ENCODE data around the gene FUT7.

DNA sequence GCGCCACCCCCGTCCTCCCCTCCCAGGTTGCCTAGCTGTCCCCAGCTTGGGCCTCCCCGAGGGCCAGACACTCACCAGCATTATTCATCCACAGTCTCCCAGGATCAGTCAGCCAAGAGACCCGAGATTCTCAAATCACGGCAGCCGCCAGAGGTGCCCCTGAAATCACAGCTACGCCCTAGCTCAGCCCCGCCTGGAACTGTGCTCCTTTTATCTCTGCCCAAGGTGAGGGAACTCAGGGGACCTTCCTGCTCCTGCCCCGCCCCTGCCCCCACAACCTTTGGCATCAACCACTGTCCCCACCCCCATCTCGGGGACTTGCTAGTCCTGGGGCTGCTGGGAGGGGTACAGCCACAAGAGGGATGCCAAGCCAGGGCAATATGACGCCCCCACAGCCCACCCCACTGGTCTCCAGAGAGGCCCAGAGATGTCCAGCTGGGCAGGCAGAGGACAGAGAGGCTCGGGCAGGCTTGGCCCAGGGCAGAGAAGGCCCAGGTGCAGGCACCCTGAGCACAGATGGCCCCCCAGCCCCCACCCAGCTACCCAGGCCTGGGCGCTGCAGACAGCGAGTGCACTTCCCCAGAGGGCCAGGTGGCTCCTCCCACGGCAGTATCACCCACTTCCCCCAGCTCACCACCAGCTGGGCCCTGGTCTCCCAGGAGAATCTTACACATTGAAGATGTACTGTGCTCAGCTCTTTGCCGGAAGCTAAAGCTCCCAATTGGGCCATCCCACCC is at the start of gene FUT7:
- TF ChIP-seq, protein P1, sequence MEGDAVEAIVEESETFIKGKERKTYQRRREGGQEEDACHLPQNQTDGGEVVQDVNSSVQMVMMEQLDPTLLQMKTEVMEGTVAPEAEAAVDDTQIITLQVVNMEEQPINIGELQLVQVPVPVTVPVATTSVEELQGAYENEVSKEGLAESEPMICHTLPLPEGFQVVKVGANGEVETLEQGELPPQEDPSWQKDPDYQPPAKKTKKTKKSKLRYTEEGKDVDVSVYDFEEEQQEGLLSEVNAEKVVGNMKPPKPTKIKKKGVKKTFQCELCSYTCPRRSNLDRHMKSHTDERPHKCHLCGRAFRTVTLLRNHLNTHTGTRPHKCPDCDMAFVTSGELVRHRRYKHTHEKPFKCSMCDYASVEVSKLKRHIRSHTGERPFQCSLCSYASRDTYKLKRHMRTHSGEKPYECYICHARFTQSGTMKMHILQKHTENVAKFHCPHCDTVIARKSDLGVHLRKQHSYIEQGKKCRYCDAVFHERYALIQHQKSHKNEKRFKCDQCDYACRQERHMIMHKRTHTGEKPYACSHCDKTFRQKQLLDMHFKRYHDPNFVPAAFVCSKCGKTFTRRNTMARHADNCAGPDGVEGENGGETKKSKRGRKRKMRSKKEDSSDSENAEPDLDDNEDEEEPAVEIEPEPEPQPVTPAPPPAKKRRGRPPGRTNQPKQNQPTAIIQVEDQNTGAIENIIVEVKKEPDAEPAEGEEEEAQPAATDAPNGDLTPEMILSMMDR (conservative IDR thresholded peaks at IDR 0.05 in 1 of 2, IDR thresholded peaks at IDR 0.05 in 1 of 2; ENCODE audit: low read depth in 1 of 2, low read length in 2 of 2): no peak
- TF ChIP-seq EZH2 (IDR thresholded peaks at IDR 0.05; ENCODE audit: low read length, missing control alignments): no peak
